IMR-90 (cell line): Measurements from ENCODE around the gene ERMARD. TPM values are rescaled to one million over a fixed set of nuclear protein-coding genes. Genes with fewer than 3 reads are reported as not detected.

Experiments used
- ATAC-seq: fragments of 200-7000 bp; cut with Tn5 transposase; 2 replicates; pipeline ENCODE4 v1.9.1; 2020; ENCODE audit warnings: low read depth, mild to moderate bottlenecking, moderate library complexity
- BruUV-seq: library from RNA; stranded (reverse); fragments of 400-500 nt; replicated peaks from 2 replicates; lab custom pipeline; 2021; lab: Mats Ljungman, UMichigan
- CTCF ChIA-PET: fragments of 300-600 bp; formaldehyde crosslinking; extraction: SDS; loops from one replicate; lab custom pipeline; 2021; ENCODE audit warnings: antibody characterized with exemption; lab: Yijun Ruan, JAX
- POLR2A ChIA-PET: fragments of 300-600 bp; sonication (Branson Sonifier 250); formaldehyde crosslinking; loops from one replicate; lab custom pipeline; 2022; ENCODE audit warnings: antibody characterized with exemption; ENCODE audit not compliant: unreplicated experiment; lab: Charles Lee
- DNase-seq: peaks from one replicate; pipeline ENCODE4 v3.0.0; 2013
- H2AFZ ChIP-seq: replicated peaks from 2 replicates; pipeline ENCODE3; 2013; ENCODE audit warnings: low read length, mild to moderate bottlenecking; ENCODE audit not compliant: poor library complexity
- H2AK5ac ChIP-seq: 2 replicates; pipeline ENCODE4 v1.6.1; 2013; ENCODE audit warnings: low read depth, low read length, inconsistent platforms
- H2AK9ac ChIP-seq: replicated peaks from 2 replicates; pipeline ENCODE3; 2013; ENCODE audit warnings: mild to moderate bottlenecking, low read depth, low read length, moderate library complexity; ENCODE audit not compliant: poor library complexity
- H2BK120ac ChIP-seq: 2 replicates; pipeline ENCODE4 v1.6.1; 2013; ENCODE audit warnings: low read depth, low read length, inconsistent platforms
- H2BK15ac ChIP-seq: 3 replicates; pipeline ENCODE4 v1.6.1; 2013; ENCODE audit warnings: low read depth, low read length, inconsistent platforms
- H2BK20ac ChIP-seq: 2 replicates; pipeline ENCODE4 v1.6.1; 2013; ENCODE audit warnings: low read depth, mild to moderate bottlenecking, inconsistent platforms, low read length, moderate library complexity
- H2BK5ac ChIP-seq: 2 replicates; pipeline ENCODE4 v1.6.1; 2013; ENCODE audit warnings: mild to moderate bottlenecking, low read depth, low read length, inconsistent platforms; ENCODE audit not compliant: poor library complexity, severe bottlenecking
- H3K14ac ChIP-seq: replicated peaks from 2 replicates; pipeline ENCODE4 v1.6.1; 2013; ENCODE audit warnings: low read depth, low read length, inconsistent platforms
- H3K18ac ChIP-seq: 2 replicates; pipeline ENCODE4 v1.6.1; 2013; ENCODE audit warnings: low read depth, low read length, control low read depth
- H3K23ac ChIP-seq: 2 replicates; pipeline ENCODE4 v1.6.1; 2013; ENCODE audit warnings: low read depth, low read length, inconsistent platforms
- H3K27ac ChIP-seq: 2 replicates; pipeline ENCODE4 v1.5.1; 2013; ENCODE audit warnings: mild to moderate bottlenecking, control low read depth, low read length; ENCODE audit not compliant: insufficient read depth
- H3K27me3 ChIP-seq: 2 replicates; pipeline ENCODE4 v1.6.1; 2013; ENCODE audit warnings: low read length; ENCODE audit not compliant: control insufficient read depth, insufficient read depth
- H3K36me3 ChIP-seq: 2 replicates; pipeline ENCODE4 v1.6.1; 2013; ENCODE audit warnings: low read length, mixed read lengths; ENCODE audit not compliant: control insufficient read depth, insufficient read depth
- H3K4ac ChIP-seq: 2 replicates; pipeline ENCODE4 v1.6.1; 2013; ENCODE audit warnings: low read depth, low read length, inconsistent platforms
- H3K4me1 ChIP-seq: 2 replicates; pipeline ENCODE4 v1.6.1; 2013; ENCODE audit warnings: low read length, mixed read lengths; ENCODE audit not compliant: control insufficient read depth, insufficient read depth
- H3K4me2 ChIP-seq: 2 replicates; pipeline ENCODE4 v1.6.1; 2013; ENCODE audit warnings: low read depth, mild to moderate bottlenecking, control low read depth, low read length, moderate library complexity
- H3K4me3 ChIP-seq: 2 replicates; pipeline ENCODE4 v1.5.1; 2013; ENCODE audit warnings: low read depth, mild to moderate bottlenecking, control low read depth, low read length, moderate library complexity; ENCODE audit not compliant: insufficient read depth
- H3K56ac ChIP-seq: 2 replicates; pipeline ENCODE4 v1.6.1; 2013; ENCODE audit warnings: low read length, inconsistent platforms; ENCODE audit not compliant: insufficient read depth; ENCODE audit errors: extremely low read depth
- H3K79me1 ChIP-seq, 2 experiments: 2 replicates each; pipeline ENCODE4 v1.6.1; 2013; ENCODE audit warnings: low read length in 2 of 2, inconsistent platforms in 1 of 2, low read depth in 1 of 2
- H3K9ac ChIP-seq: 2 replicates; pipeline ENCODE4 v1.6.1; 2013; ENCODE audit warnings: low read depth, low read length, control low read depth
- H3K9me1 ChIP-seq: 2 replicates; pipeline ENCODE4 v1.6.1; 2013; ENCODE audit warnings: low read length, inconsistent platforms; ENCODE audit not compliant: insufficient read depth
- H3K9me3 ChIP-seq: 2 replicates; pipeline ENCODE4 v1.6.1; 2013; ENCODE audit warnings: low read length; ENCODE audit not compliant: control insufficient read depth, insufficient read depth
- H4K20me1 ChIP-seq: 2 replicates; pipeline ENCODE4 v1.6.1; 2013; ENCODE audit warnings: low read length, inconsistent platforms; ENCODE audit not compliant: insufficient read depth
- H4K5ac ChIP-seq: 2 replicates; pipeline ENCODE4 v1.6.1; 2013; ENCODE audit warnings: mild to moderate bottlenecking, low read depth, low read length, control low read depth
- H4K8ac ChIP-seq, 2 experiments: 2 replicates each; pipeline ENCODE4 v1.6.1; 2013; ENCODE audit warnings: low read depth in 2 of 2, low read length in 2 of 2, control low read depth in 1 of 2, inconsistent platforms in 1 of 2
- H4K91ac ChIP-seq: 2 replicates; pipeline ENCODE4 v1.6.1; 2013; ENCODE audit warnings: low read depth, low read length, inconsistent platforms; ENCODE audit not compliant: insufficient read depth
- FOS ChIP-seq: fragments of 150-350 bp; IDR thresholded peaks from 2 replicates; pipeline ENCODE4 v1.6.1; 2016; ENCODE audit warnings: low read depth, low read length
- MXI1 ChIP-seq: IDR thresholded peaks from 2 replicates; pipeline ENCODE4 v1.6.1; 2012; ENCODE audit warnings: low read depth, mild to moderate bottlenecking, low read length, moderate library complexity, borderline replicate concordance
- WGBS, 2 experiments: methylation state at CpG; one replicate each; pipeline versions ENCODE4 v1.1.5 to v1.1.7; 2013; ENCODE audit warnings: missing lambda C conversion rate in 2 of 2; ENCODE audit not compliant: insufficient read length in 1 of 2; ENCODE audit errors: extremely low coverage in 2 of 2; 5-methylcytosine and 5-hydroxymethylcytosine counted together
- dilution Hi-C: fragments of 300-500 bp; cut with HindIII; formaldehyde crosslinking; loops from one replicate; pipeline ENCODE4 v1.14.3; 2018; ENCODE audit warnings: low sequenced_read_pairs; ENCODE audit not compliant: unreplicated experiment
- in situ Hi-C: fragments of 300-500 bp; cut with MboI; formaldehyde crosslinking; loops from 3 replicates; pipeline ENCODE4 v1.14.3; 2019; ENCODE audit warnings: low sequenced_read_pairs, inconsistent platforms, mixed read lengths
- intact Hi-C: fragments of 100-400 bp; cut with micrococcal nuclease; formaldehyde crosslinking; loops from 2 replicates; pipeline ENCODE4 v1.10.0; 2022
- polyA plus RNA-seq, 3 experiments: library from polyadenylated mRNA; depleted of rRNA; stranded (reverse); fragments of >200 nt; gene quantifications; 2 replicates each; pipeline ENCODE4 v1.2.3, GENCODE V29; 2012; ENCODE audit warnings: low replicate concordance in 1 of 3
- total RNA-seq: library from RNA; depleted of rRNA; stranded (reverse); fragments of >200 nt; gene quantifications from 2 replicates; pipeline ENCODE4 v1.2.3, GENCODE V29; 2012

Gene ERMARD
- total and polyA plus RNA-seq, 2 of the 4 experiments (the other 2 are of a cell fraction): 15.1 to 25.4 TPM

- Histone ChIP-seq H3K4me1 (no peaks in the 10 kb centered on the region), H3K14ac (no peak overlapping the region), H3K56ac (no peak overlapping the region), H3K27me3 (peaks cover 2% of the 10 kb centered on the region; the same call in 1 of the 2 replicates), H2BK20ac (no peak overlapping the region), H3K4me3 (no peak overlapping the region), H4K91ac (no peak overlapping the region), H3K79me1 (no peaks in the 10 kb centered on the region), H3K36me3 (no peaks in the 10 kb centered on the region), H3K18ac (no peak overlapping the region), H3K4me2 (no peak overlapping the region), H4K5ac (no peak overlapping the region), H2BK120ac (no peak overlapping the region), H2AFZ (no peak overlapping the region), H3K9ac (no peak overlapping the region), H3K4ac (no peak overlapping the region), H4K8ac (no peak overlapping the region), H3K9me3 (no peaks in the 10 kb centered on the region; the same call in 1 of the 2 replicates), H3K27ac (no peak overlapping the region), H2AK9ac (no peak overlapping the region), H3K9me1 (no peaks in the 10 kb centered on the region), H4K20me1 (no peaks in the 10 kb centered on the region), H2BK5ac (no peak overlapping the region), H2AK5ac (no peak overlapping the region), H2BK15ac (no peak overlapping the region), H3K23ac (no peak overlapping the region)
- DNase-seq (no peak), ATAC-seq (no peak)
- dilution Hi-C loops: no loop called here
- CTCF ChIA-PET: interaction anchor here (3.2 kb wide), 1 partner anchor 7 kb away, joined by 10 read pairs; no protein-coding TSS in a partner anchor
- in situ Hi-C loops: no loop called here
- intact Hi-C loops: no loop called here
- POLR2A ChIA-PET: no interaction called here
- BruUV-seq: no TSS peak
- TF ChIP-seq FOS (no peak), MXI1 (no peak)
- 70% methylated on average over 5 of the region's 9 CpGs; no CpG with 5 or more reads in 1 of the 2 experiments for WGBS, 2 experiments
These were observed 72.6 kb downstream of the ERMARD start for GRCh38 chr6:169824021-169824420.
